Non-pigmented ciliary epithelial cell (primary cell): ENCODE measurements around the gene PUS1.
"Not testable (repeated sequence)": the region's sequence is repeated elsewhere in the genome, so short reads cannot be mapped to it uniquely, and the experiment has no call there.

Experiments
- DNase-seq: peaks from one replicate; pipeline ENCODE4 v3.0.0-alpha.2; 2010; ENCODE audit warnings: low read depth

PUS1 gene

GRCh38 chr12:131960590-131961325, 31.7 kb downstream of the PUS1 start:
- not testable (repeated sequence) for DNase-seq

- not testable (repeated sequence) for DNase-seq
Measured at GRCh38 chr12:131961328-131961727, 32.3 kb downstream of the PUS1 start.

DNA sequence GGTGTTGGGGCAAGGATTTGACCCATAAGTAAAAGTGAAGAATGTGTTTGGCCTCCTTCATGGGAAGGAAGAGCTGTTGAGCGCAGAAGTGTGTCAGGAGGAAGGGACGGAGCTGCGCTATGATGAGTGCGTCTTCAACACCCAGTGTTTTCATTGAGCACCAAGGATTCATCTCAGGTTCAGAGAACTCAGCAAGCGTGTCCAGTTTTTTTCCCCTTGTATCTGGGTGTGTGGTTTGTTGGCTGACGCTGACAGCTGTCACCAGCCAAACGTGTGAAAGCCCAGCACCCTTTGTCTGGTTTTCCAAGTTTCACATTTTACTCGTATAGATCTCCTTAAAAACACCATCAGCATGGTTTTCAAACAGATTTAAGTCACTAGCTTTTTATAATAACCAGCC, 33.0 kb downstream of the PUS1 start:
- no peak for DNase-seq

DNA sequence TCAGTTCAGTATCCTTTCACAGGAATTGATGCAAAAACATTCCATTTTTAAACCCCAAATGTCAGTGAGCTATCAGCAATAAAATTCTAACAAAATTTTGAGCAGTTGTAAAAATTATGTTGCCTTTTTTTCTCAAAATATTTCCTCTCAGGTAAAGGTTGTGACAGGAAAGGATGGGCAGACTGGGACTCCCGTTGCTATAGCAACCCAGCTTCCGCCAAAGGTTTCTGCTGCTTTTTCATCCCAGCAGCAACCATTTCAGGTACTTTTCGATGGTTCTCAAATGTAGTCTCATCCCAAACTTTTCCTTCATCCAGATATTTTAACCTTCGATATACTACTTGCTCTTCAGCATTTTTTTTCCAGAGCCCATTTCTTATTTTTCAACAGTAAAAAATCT, 34.3 kb downstream of the PUS1 start:
- DNase-seq: no peak

DNA sequence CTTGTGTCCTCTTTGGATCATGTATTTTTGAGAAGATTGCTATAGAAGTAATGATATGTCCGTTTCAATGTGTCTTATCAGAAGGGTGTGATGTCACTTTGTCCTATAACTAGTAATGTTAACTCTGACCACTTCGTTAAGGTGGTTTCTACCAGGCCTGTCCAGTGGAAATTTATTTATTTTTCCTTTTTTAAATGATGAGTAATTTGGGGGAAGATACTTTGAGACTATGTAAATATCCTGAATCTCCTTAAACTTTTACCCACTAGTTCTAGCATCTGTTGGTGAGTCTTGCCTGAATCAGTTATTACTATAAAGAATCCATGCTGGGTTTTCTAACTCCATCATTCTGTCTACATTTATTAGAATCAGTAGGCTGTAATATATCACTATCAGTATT, 36.0 kb downstream of the PUS1 start:
- DNase-seq: no peak

DNA sequence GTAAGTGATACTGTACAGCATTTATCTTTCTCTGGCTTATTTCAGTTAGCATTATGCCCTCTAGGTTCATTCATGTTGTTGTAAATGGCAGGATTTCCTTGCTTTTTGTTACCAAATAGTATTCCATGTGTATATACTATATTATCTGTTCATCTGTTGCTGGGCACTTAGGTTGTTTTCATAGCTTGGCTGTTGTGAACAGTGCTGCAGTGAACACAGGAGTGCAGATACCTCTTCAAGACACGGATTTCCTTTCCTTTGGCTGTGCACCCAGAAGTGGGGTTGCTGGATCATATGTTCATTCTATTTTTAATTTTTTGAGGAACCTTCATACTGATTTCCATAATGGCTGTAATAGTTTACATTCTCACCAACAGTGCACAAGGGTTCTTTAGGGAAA, 42.1 kb downstream of the PUS1 start:
- DNase-seq: no peak

- no peak for DNase-seq
Measured at GRCh38 chr12:131975228-131975627, 46.2 kb downstream of the PUS1 start.

DNA sequence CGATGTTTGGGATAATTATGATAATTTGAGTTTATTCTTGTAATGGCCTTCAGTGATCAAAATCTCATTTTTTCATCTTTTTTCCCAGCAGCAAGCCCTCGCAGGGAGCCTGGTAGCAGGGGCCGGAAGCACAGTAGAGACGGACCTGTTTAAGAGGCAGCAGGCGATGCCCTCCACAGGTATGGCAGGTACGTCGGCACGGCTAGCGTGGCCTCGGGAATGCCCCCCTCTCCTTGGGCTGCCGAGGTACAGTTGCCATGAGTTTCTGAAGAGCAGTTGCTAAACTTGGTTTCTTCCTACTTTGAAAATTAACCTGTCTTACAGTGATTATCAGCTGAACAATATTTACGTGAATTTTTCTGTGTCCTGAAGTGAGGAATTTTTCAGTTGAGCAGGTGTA, 50.5 kb downstream of the PUS1 start:
- DNase-seq: no peak

DNA sequence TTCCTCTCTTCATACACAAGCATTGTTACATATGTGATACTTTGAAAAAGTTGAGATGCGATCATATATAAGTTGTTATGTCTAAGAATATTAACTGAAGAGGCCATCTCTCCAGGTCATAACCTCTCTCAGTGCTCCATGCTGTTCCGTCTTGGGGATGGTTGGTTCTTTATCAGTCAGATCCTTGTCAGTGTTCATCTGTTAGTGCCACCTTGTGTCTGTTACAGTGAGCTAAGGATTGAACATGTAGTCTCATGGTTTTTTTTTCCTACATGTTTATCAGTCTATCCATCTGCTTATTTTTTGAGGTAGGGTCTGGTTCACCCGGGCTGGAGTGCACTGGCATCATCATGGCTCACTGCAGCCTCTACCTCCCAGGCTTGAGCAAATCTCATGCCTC, 51.2 kb downstream of the PUS1 start:
- DNase-seq: no peak

DNA sequence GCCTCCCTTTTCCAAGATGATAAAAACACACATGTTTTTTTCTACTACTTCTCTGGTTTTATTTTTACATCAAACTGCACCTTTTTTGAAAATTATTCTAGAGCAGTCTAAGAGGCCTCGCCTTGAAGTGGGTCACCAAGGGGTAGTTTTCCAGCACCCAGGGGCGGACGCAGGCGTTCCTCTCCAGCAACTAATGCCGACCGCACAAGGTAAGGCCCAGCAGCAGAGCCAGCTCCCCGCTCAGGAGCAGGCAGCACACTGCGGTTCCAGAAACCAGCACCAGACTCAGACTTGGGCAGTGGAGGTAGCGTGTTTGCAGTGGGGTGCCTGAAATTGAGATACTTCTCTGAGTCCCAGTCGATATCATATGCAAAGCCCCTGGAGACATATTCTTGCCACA, 52.3 kb downstream of the PUS1 start:
- DNase-seq: no peak

DNA sequence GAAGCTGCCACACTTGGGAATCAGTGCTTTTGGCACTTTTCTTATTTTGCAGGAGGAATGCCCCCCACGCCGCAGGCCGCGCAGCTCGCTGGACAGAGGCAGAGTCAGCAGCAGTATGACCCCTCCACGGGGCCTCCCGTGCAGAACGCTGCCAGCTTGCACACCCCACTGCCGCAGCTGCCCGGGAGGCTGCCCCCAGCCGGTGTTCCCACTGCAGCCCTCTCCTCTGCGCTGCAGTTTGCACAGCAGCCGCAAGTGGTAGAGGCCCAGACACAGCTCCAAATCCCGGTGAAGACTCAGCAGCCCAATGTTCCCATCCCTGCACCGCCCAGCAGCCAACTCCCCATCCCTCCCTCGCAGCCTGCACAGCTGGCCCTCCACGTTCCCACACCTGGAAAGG, 53.0 kb downstream of the PUS1 start:
- no peak for DNase-seq

DNA sequence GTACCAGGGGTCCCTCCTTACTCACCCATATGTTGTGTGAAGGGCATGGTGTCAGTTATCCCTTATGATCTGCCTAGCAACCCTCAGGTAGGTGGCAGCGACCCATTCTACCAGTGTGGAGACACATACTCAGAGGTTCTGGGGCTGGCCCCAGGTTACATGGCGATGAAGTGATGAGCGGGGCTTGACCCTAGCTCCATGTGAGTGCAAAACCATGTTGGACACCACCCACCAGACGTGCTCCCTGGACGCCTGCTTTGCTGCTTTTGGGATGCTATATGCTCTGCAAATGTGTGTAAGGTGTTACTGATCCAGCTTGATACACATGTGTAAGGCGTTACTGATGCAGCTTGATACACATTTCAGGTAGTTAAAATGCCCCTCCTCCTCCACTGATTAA, 54.0 kb downstream of the PUS1 start:
- no peak for DNase-seq

GRCh38 chr12:131983554-131983953, 54.5 kb downstream of the PUS1 start:
- DNase-seq: no peak

GRCh38 chr12:131984334-131984733, 55.3 kb downstream of the PUS1 start:
- DNase-seq: no peak

GRCh38 chr12:131985510-131985875, 56.4 kb downstream of the PUS1 start:
- not testable (repeated sequence) for DNase-seq

DNA sequence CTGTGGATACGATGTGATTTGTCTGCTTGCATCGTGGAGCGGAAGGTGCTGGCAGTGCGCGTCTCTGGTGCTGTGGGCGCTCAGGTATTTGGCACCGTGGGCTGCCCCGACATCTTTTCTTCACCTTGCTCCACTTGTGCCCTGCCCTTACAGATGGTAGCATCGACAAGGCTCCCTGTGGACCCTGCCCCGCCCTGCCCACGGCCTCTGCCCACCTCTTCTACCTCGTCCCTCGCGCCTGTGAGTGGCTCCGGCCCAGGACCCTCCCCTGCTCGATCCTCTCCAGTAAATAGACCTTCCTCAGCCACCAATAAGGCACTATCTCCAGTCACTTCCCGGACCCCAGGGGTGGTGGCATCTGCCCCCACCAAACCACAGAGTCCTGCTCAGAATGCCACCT, 57.3 kb downstream of the PUS1 start:
- no peak for DNase-seq

- DNase-seq: no peak
Measured at GRCh38 chr12:131986910-131987309, 57.8 kb downstream of the PUS1 start.

GRCh38 chr12:131987552-131987951, 58.5 kb downstream of the PUS1 start:
- DNase-seq: no peak

GRCh38 chr12:131988054-131988796, 59.1 kb downstream of the PUS1 start:
- no peak for DNase-seq

DNA sequence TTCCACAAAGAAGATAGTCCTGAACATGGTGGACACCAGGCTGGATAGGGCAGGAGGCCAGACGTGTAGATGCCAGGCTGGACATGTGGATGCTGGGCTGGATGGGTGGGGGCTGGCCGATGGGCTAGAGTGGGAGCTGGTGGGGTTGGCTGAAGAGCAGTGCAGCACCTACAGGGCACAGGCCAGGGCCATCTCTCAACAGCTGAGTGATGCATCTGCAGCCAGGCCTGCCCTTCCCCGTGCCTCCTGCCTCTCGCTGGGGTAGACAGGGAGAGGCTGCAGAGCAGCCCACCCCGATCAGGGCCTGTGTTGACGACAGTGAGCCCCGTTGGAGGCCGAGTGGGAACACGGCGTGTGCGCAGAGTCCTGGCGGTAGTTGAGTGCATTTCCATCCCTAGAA, 59.9 kb downstream of the PUS1 start:
- no peak for DNase-seq

DNA sequence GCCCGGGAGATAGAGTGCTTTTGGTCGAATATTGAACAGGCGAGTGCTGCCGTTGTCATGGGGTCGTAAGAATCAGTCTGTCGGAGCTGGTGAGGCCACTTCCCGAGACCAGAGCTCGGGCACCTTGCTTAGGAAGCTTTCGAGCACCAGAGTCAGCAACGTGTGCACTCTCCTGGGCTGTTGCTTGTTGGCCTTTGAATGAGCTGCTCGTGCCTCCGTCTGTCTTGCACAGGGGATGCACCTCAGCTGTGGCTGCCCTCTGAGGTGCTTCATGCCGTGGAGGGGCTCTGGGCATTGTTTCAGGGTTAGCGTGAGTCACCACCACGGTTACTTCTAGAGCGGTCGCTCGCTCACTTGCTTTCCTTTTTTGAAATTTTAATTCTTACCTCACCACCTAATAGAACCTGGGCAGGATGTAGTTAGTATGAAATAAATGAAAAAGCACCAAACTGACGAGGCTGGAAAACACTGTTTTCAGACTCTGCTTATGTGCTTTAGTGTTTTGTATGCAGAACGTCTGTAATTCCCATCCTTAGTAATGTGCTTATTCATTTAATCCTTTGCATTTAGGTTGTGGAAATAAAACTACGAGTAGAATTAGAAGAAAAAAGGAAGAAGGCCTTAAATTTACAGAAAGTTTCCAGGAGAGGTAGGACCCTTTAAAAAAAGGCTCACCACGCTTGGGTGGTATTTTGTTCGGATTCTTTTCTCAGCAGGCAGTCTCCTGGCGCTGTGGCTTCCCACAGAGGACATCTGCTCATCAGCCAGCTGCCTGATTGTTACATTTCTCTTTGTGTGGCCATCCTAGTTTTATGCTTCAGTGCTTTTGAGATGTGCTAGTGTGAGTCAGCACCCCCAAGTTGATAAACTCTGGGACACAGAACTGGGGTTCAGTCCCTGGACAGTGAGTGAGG, 61.2 kb downstream of the PUS1 start:
- DNase-seq: peak; percentile 36

DNA sequence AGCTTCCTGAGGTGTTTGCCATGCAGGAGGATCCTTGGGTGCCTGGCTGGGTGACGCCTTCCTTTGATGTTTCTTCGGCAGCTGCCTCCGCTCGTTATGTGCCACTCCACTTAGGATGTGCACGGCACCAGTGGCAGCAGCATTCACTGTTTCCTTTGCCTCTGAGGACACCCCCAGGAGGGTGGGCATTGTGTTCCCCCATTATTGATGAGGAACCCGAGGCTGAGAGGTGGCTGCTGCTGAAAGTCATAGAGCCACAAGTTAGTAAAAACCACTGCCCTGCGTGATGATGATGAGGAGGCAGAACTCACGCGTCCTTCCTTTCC, 61.9 kb downstream of the PUS1 start:
- no peak for DNase-seq
